ENCODE results near the gene SLC8A3. TPM values are rescaled to one million over a fixed set of nuclear protein-coding genes. Genes with fewer than 3 reads are reported as not detected.
A peak's percentile ranks its signal among the peaks of the same experiment; 100 is the strongest.

SLC8A3 gene
- total RNA-seq, 1 experiment from 2014 or later: 12.8 TPM

DNA sequence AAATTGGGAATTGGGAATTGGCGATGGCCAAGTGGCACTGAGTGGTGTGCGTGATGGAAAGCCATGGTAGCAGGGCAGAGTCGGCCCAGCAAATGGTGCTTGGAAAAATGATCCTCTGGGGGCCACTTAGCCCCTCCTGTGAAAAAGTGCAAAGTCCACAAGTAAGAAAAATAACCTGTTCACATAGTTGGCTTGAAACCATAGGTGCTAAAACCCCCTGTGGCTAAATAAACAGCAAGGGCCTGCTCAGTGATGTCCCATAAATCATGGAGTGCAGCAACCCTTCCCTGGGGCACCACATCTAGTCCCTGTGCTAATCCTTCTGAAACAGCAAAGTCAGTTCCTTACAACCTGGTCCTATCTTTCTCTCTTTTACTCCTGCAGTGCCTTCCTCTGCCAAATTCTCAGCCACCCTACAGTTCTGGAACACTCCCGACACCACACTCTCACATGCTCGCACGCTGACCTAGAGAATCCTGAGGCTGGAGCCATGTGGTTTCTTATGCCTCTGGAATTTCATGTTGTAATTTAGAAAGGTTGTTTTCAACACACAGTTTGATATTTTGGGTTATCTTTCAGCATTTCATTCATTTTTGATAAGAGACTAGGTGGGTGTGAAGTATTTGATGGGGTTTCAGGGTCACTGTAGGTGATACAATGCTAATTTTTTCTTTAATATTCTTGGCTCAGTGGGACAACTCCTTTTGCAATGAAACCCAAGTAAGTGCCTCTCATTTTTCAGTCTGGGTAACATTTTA lies 186.0 kb downstream of the SLC8A3 start:
- no peak for DNase-seq (ENCODE audit: low read depth)

DNA sequence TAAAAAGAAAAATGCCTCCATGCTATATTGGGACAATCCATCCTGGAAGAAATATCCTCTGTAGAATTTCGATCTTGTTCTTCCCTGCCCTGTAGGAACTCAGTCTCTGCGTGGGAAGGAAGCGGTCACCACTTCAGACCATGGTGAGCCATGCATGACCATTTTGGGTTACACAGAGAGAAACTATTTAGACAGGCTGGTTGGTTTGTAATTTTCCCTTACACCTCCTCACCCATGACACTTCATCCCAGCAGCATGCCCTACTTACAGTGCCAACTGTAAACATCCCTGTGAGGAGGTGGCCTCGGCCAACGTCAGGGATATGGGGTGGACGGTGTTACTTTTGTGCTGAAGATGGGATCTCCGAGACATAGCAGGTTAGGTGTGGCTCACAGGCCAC lies 188.2 kb downstream of the SLC8A3 start:
- no peak for DNase-seq (ENCODE audit: low read depth)

DNA sequence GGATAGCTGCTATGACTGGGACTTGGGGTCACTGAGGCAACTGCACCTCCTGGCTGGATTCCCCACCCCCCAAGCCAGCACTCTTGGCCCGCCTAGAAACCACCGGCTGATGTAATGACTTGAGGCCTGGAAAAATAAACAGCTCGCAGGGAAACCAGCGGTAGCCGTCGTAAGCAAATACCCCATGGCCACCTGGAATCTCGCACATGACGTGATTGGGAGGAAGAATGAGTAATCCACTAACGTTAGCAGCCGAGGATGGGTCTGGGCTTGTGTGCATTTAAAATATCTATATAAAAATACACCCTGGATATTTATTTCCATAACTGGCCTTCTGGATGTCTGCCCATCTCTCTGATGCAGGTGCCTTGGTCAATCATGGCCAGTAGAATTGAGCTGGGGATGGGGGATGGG lies 189.5 kb downstream of the SLC8A3 start:
- peak; percentile 23 for DNase-seq (ENCODE audit: low read depth)

GRCh38 chr14:69997849-69998248 lies 190.9 kb downstream of the SLC8A3 start:
- peak; percentile 80 for DNase-seq (ENCODE audit: low read depth)

GRCh38 chr14:69996216-69996615 lies 192.5 kb downstream of the SLC8A3 start:
- DNase-seq (ENCODE audit: low read depth): peak; percentile 53

Other genes starting within 250 kb of the SLC8A3 start
- 45.5 and 63.7 TPM in 2 replicates for gene COX16, start 170.7 kb upstream of the SLC8A3 start, total RNA-seq (2014; rRNA removed)
- gene SYNJ2BP, start 228.1 kb upstream of the SLC8A3 start, total RNA-seq (2014; rRNA removed): 20.5 and 25.1 TPM in 2 replicates